HepG2 (cell line): ENCODE data around the gene MTA2. TPM values are rescaled to one million over a fixed set of nuclear protein-coding genes. Genes with fewer than 3 reads are reported as not detected.
A peak's percentile ranks its signal among the peaks of the same experiment; 100 is the strongest.

Experiments
- AGO2 ChIP-seq: fragments of 200-400 bp; formaldehyde crosslinking; optimal IDR thresholded peaks from 2 replicates; pipeline ENCODE3; 2017; ENCODE audit warnings: mild to moderate bottlenecking, low read depth, low read length, moderate library complexity
- AHR ChIP-seq: IDR thresholded peaks from 2 replicates; pipeline ENCODE4 v1.6.1; 2018; ENCODE audit warnings: missing genetic modification reagents, missing compliant biosample characterization
- CBFB ChIP-seq: sonication (generic); formaldehyde crosslinking; IDR thresholded peaks from 2 replicates; pipeline ENCODE4 v1.4.0; 2020; ENCODE audit warnings: missing genetic modification reagents
- FIP1L1 ChIP-seq: fragments of 200-400 bp; formaldehyde crosslinking; IDR thresholded peaks from 2 replicates; pipeline ENCODE4 v1.6.1; 2018; ENCODE audit warnings: low read depth, mild to moderate bottlenecking, low read length, moderate library complexity, borderline replicate concordance; ENCODE audit not compliant: insufficient read depth
- MIER3 ChIP-seq: IDR thresholded peaks from 2 replicates; pipeline ENCODE4 v1.6.1; 2016; ENCODE audit warnings: missing compliant biosample characterization, borderline replicate concordance
- NR3C1 ChIP-seq: sonication (generic); formaldehyde crosslinking; IDR thresholded peaks from 2 replicates; pipeline ENCODE4 v1.4.0; 2020; ENCODE audit warnings: missing genetic modification reagents
- ZNF460 ChIP-seq: sonication (generic); formaldehyde crosslinking; IDR thresholded peaks from 2 replicates; pipeline ENCODE4 v1.5.1; 2020; ENCODE audit warnings: missing genetic modification reagents, mild to moderate bottlenecking, borderline replicate concordance
- ZNF629 ChIP-seq: sonication (generic); formaldehyde crosslinking; conservative IDR thresholded peaks from 2 replicates; pipeline ENCODE4 v1.5.0; 2020; ENCODE audit warnings: missing genetic modification reagents
- ZNF660 ChIP-seq: sonication (generic); formaldehyde crosslinking; IDR thresholded peaks from 2 replicates; pipeline ENCODE4 v1.5.1; 2020; ENCODE audit warnings: mild to moderate bottlenecking, low read depth, missing genetic modification reagents, borderline replicate concordance
- ZNF737 ChIP-seq: sonication (generic); formaldehyde crosslinking; IDR thresholded peaks from 2 replicates; pipeline ENCODE4 v1.5.0; 2020; ENCODE audit warnings: missing genetic modification reagents, mild to moderate bottlenecking, borderline replicate concordance
- polyA plus RNA-seq, 8 experiments: library from polyadenylated mRNA; depleted of rRNA in 3 of 8; stranded (reverse) in 7 of 8; unstranded in 1 of 8; fragments of >200 nt; fragmentation: Illumina TruSeq in 4 of 8; extraction: Trizol in 4 of 8; gene quantifications; 2 replicates each; pipeline versions ENCODE4 v1.2.1 to v1.2.3, GENCODE V29; 2011 to 2016; ENCODE audit warnings: low read depth in 4 of 8, missing spikeins in 1 of 8, mixed read lengths in 1 of 8; ENCODE audit not compliant: insufficient read depth in 1 of 8
- total RNA-seq, 5 experiments: library from RNA; depleted of rRNA; stranded (reverse); fragments of >200 nt; fragmentation: Illumina TruSeq; extraction: Trizol; gene quantifications; 2 replicates each; pipeline ENCODE4 v1.2.3, GENCODE V29; 2016; ENCODE audit warnings: low read depth in 1 of 5
- TF ChIP-seq, protein P1 (sequence below): IDR thresholded peaks from 2 replicates; pipeline ENCODE4 v1.6.1; 2016; ENCODE audit warnings: low read depth
- TF ChIP-seq, protein P2 (sequence below): sonication (generic); formaldehyde crosslinking; IDR thresholded peaks from 2 replicates; pipeline ENCODE4 v1.8.1; 2023; ENCODE audit warnings: mild to moderate bottlenecking, missing genetic modification reagents, borderline replicate concordance
- TF ChIP-seq, protein P3 (sequence below): IDR thresholded peaks from 2 replicates; pipeline ENCODE4 v1.6.1; 2012; ENCODE audit warnings: low read length, improper control_type of control experiment
- TF ChIP-seq, protein P4 (sequence below): sonication (generic); formaldehyde crosslinking; IDR thresholded peaks from 2 replicates; pipeline ENCODE4 v1.4.0; 2020; ENCODE audit warnings: missing genetic modification reagents, mild to moderate bottlenecking, borderline replicate concordance
- TF ChIP-seq, protein P5 (sequence below): IDR thresholded peaks from 2 replicates; pipeline ENCODE4 v1.4.0; 2020; ENCODE audit warnings: mild to moderate bottlenecking, missing genetic modification reagents

The MTA2 gene
- total and polyA plus RNA-seq, 2 of the 13 experiments (the other 11 are each of a cell fraction or from before 2014, with no cell fraction given) = 14.0 to 70.0 TPM

DNA sequence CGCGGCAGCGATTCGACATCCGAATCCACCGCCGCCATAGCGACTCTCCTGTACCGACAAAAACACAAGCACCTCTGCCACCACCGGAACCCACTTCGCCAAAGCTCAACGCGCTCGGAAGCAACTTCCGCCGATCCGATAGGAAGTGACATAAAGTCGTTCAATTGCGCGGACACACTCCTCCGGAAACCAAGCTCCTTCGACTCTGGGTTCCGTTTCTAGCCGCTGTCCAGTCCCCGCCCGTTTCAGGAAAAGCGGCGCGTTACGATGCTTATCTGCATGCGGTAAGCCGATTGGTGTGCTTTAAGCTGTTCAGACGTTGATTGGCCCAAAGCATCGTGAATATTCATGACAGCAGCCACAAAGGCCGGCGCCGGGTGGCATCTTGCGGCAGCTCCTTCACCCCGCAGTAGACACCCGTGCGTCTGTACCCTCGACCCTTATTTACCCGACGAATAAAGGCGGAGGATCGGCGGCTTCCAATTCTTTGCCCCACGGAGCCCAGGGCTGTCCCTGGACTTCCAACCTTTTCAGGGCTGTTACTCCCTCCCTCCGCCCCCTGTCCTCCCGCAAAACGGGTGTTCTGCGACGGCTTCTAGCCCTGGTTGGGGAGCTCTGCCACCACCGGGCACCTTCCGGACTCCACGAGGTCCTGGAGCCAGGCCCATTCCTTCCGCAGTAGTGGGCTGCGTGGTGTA is 10.1 kb downstream of the MTA2 start, which contains the start of gene TUT1 (continued):
- TF ChIP-seq, protein P1, sequence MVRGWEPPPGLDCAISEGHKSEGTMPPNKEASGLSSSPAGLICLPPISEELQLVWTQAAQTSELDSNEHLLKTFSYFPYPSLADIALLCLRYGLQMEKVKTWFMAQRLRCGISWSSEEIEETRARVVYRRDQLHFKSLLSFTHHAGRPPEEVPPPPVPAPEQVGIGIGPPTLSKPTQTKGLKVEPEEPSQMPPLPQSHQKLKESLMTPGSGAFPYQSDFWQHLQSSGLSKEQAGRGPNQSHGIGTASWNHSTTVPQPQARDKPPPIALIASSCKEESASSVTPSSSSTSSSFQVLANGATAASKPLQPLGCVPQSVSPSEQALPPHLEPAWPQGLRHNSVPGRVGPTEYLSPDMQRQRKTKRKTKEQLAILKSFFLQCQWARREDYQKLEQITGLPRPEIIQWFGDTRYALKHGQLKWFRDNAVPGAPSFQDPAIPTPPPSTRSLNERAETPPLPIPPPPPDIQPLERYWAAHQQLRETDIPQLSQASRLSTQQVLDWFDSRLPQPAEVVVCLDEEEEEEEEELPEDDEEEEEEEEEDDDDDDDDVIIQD (CRISPR knock-in tag) = peak; percentile 84
- TF ChIP-seq, protein P2, sequence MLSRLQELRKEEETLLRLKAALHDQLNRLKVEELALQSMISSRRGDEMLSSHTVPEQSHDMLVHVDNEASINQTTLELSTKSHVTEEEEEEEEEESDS (CRISPR knock-in tag) = peak; percentile 98
- TF ChIP-seq CBFB (CRISPR knock-in tag) = peak; percentile 83
- TF ChIP-seq ZNF737 = no peak
- peak; percentile 95; the same call in 1 of the 2 replicates for TF ChIP-seq AHR
- TF ChIP-seq NR3C1 (CRISPR knock-in tag) = no peak
- TF ChIP-seq, protein P3, sequence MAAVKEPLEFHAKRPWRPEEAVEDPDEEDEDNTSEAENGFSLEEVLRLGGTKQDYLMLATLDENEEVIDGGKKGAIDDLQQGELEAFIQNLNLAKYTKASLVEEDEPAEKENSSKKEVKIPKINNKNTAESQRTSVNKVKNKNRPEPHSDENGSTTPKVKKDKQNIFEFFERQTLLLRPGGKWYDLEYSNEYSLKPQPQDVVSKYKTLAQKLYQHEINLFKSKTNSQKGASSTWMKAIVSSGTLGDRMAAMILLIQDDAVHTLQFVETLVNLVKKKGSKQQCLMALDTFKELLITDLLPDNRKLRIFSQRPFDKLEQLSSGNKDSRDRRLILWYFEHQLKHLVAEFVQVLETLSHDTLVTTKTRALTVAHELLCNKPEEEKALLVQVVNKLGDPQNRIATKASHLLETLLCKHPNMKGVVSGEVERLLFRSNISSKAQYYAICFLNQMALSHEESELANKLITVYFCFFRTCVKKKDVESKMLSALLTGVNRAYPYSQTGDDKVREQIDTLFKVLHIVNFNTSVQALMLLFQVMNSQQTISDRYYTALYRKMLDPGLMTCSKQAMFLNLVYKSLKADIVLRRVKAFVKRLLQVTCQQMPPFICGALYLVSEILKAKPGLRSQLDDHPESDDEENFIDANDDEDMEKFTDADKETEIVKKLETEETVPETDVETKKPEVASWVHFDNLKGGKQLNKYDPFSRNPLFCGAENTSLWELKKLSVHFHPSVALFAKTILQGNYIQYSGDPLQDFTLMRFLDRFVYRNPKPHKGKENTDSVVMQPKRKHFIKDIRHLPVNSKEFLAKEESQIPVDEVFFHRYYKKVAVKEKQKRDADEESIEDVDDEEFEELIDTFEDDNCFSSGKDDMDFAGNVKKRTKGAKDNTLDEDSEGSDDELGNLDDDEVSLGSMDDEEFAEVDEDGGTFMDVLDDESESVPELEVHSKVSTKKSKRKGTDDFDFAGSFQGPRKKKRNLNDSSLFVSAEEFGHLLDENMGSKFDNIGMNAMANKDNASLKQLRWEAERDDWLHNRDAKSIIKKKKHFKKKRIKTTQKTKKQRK = no peak
- peak; percentile 94 for TF ChIP-seq MIER3 (CRISPR knock-in tag)
- TF ChIP-seq, protein P4, sequence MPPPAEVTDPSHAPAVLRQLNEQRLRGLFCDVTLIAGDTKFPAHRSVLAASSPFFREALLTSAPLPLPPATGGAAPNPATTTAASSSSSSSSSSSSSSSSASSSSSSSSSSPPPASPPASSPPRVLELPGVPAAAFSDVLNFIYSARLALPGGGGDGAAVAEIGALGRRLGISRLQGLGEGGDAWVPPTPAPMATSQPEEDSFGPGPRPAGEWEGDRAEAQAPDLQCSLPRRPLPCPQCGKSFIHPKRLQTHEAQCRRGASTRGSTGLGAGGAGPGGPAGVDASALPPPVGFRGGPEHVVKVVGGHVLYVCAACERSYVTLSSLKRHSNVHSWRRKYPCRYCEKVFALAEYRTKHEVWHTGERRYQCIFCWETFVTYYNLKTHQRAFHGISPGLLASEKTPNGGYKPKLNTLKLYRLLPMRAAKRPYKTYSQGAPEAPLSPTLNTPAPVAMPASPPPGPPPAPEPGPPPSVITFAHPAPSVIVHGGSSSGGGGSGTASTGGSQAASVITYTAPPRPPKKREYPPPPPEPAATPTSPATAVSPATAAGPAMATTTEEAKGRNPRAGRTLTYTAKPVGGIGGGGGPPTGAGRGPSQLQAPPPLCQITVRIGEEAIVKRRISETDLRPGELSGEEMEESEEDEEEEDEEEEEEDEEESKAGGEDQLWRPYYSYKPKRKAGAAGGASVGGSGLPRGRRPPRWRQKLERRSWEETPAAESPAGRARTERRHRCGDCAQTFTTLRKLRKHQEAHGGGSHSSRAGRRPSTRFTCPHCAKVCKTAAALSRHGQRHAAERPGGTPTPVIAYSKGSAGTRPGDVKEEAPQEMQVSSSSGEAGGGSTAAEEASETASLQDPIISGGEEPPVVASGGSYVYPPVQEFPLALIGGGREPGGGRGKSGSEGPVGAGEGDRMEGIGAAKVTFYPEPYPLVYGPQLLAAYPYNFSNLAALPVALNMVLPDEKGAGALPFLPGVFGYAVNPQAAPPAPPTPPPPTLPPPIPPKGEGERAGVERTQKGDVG (CRISPR knock-in tag) = no peak
- TF ChIP-seq AGO2 = peak; percentile 78
- TF ChIP-seq ZNF460 (CRISPR knock-in tag) = no peak
- TF ChIP-seq ZNF660 (CRISPR knock-in tag) = no peak
- no peak for TF ChIP-seq ZNF629 (CRISPR knock-in tag)
- TF ChIP-seq, protein P5, sequence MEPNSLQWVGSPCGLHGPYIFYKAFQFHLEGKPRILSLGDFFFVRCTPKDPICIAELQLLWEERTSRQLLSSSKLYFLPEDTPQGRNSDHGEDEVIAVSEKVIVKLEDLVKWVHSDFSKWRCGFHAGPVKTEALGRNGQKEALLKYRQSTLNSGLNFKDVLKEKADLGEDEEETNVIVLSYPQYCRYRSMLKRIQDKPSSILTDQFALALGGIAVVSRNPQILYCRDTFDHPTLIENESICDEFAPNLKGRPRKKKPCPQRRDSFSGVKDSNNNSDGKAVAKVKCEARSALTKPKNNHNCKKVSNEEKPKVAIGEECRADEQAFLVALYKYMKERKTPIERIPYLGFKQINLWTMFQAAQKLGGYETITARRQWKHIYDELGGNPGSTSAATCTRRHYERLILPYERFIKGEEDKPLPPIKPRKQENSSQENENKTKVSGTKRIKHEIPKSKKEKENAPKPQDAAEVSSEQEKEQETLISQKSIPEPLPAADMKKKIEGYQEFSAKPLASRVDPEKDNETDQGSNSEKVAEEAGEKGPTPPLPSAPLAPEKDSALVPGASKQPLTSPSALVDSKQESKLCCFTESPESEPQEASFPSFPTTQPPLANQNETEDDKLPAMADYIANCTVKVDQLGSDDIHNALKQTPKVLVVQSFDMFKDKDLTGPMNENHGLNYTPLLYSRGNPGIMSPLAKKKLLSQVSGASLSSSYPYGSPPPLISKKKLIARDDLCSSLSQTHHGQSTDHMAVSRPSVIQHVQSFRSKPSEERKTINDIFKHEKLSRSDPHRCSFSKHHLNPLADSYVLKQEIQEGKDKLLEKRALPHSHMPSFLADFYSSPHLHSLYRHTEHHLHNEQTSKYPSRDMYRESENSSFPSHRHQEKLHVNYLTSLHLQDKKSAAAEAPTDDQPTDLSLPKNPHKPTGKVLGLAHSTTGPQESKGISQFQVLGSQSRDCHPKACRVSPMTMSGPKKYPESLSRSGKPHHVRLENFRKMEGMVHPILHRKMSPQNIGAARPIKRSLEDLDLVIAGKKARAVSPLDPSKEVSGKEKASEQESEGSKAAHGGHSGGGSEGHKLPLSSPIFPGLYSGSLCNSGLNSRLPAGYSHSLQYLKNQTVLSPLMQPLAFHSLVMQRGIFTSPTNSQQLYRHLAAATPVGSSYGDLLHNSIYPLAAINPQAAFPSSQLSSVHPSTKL (CRISPR knock-in tag) = peak; percentile 68; the same call in 1 of the 2 replicates
- TF ChIP-seq FIP1L1 = peak; percentile 50; the same call in 1 of the 2 replicates
